ENCODE data around the gene CIAO2B.
"Not testable (repeated sequence)": the region's sequence is repeated elsewhere in the genome, so short reads cannot be mapped to it uniquely, and the experiment has no call there.

Gene CIAO2B

DNA sequence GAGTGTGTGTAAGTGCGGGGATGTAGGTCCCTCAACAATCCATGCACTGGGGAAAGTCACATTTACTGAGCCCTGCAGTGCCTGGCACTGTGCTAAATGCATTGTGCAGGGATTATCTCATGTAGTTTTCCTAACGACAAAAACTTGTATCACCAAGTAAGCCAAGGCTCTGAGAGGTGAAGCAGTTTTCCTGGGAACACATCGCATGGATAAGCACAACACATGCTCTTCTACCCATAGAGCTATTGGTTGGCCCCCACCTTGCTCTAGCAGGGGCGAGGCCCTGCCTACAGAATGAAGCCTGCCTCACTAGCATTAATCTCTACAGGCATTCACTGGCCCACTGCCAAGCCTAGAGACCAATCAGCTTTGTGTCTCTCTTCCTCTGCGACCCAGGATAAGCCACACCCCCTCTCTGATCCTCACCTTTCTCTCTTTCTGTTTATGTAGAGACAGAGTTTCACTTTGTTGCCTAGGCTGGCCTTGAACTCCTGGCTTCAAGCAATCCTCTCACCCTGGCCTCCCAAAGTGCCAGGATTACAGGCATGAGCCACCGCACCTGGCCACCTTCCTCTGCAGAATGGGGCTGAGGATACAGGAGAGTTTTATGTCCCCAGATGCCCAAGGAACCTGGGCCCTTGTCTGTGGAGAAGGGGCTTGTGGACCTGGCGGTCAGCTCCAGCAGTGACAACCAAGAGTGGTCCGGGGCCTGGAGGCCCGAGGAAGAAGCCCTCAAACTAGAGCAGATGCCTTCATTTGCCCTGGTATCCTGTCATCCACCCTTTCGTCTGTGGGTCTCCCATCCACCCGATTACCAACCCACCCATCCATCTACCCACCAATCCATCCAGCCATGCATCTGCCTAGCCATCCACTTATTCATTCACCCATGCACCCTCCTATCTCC, 28.3 kb downstream of the CIAO2B start:
- DNase-seq (ENCODE audit: low read depth in 2 of 2, low spot score in 1 of 2): no peak

DNA sequence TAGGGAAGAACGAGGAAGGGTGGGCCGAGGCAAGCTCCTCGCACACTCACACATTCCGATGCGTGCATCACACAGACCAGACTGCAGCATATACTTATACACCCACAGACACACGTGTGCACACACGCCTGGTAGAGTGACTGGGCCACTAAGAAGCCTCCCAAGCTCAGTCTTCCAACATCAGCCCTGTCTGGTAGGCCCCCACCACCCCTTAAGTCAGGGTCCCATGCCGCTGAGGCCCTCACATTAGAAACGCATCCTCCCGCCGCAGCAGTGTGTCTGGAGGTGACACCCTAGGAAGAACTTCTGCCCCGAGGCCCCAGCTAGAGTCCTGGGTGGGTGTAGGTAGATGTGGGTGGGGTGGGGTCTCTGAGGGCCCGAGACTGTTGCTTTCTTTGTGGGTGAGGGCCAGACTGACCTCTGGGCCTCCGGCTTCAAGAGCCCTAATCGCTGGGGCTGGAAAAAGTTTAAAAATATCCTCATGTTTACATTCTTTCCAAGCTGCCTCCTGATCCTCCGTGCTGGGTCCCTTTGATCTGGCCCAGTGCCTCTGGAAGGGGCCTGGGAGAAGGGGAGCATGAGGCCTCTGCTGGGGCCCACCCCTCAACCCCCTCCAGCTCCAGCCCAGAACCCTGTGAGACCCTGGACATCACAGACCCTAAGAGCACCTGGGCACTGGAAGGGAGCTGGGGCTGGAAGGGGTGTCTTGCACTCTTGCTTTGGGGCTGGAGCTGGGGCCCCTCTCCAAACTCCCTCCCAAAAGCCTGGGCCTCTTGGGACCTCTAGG, 29.2 kb downstream of the CIAO2B start:
- DNase-seq (ENCODE audit: low read depth in 2 of 2, low spot score in 1 of 2): no peak

DNA sequence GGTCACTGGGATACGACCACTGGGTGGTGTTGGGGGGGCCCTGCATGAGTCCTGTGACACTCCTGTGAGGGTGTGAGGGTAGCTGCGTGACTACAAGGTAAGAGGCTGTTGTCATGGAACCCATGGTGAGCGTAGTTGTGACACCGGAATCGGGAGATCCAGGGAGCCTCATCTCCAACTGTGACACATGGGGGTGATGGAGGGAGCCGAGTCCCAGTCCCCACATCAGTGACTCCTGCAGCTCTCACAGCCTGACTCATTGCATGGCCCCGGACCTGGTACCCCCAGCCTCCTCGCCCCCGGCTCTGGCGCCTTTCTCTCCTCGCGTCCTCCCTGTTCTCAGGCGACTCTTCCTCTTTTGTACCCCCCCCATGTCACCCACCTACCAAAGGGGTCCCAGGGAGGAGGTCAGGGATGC, 29.8 kb downstream of the CIAO2B start:
- no peak for DNase-seq (ENCODE audit: low read depth in 2 of 2, low spot score in 1 of 2)

DNA sequence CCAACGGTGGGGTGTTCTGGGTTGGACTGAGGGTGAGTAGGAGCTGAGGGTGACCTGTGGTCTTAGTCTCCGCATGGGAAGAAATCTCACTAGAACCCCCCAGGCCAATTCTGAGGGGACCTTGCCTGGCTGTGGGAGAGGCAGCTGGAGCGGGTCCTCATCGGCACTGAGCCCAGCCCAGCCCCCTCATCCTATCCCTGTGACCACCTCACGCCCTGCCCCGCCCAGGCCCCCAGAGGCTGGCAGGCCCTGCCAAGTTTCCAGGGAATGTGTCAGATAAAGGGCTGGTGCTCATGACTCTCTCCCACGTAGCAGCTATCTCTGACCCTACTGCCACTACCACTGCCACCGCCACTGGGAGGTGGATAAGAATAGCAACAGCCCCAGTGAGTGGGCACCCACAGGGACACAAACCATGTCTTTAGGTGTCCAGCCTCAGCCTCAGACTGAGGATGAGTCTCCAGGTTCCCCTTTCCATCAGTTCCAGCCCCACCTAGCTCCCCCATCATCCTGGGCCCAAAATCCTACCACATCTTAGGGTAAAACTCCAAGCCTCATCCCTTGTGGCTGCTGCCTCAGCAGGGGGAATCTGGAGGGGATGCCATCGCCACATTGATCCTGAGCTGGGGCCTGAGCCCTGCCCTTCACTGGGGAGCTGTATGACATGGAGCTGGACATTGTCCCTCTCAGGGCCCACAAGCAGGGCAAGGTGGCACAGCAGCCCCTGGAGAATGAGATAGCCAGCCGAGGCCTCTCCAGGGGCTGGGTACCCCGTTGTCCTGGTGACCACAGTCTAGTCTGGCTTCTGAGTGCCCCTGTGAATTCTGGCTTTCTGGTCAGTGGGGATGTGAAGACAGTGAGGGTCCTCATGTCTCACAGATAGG, 30.4 kb downstream of the CIAO2B start:
- no peak for DNase-seq (ENCODE audit: low read depth in 2 of 2, low spot score in 1 of 2)

DNA sequence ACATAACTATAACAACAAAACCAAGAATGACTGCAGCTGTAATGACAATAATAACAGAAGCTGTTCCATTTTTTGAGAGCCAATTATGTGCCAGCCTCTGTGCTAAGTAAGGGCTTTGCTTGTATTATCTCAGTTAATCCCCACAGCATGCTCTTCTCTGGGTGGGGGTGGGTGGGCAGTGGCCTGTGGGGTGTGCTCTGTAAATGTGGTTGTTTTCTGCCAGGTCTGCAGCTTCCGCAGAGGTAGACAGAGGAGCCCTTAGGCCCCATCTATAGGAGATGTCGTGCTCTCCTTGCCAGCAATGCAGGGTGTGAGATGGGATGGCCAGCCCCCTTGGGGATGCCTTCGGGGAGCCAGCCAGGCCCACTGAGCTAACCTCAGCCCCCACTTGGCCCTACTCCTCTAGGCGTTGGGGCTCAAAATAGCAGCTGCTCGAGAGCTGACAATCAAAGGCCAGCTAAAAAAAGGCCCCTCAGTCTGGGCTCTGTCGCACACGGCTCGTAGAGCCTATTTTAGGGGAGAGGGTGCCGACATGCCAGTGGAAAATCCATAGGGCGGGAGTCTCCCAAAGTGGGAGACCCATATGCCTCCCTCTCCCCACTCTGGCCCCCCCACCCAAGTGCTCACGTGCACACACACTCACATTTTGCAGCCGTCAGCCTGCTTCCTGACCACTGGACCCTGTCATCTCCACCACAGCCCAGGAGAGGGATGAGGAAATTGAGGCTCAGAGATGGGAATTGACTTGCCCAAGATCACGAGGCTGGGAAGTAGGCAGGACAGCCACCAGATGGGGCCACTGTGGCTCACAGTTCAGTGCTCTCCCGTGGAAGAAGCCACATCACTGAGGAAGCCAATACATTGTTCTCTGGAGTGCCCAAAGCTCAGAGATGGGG, 31.3 kb downstream of the CIAO2B start:
- DNase-seq (ENCODE audit: low read depth in 2 of 2, low spot score in 1 of 2): no peak

DNA sequence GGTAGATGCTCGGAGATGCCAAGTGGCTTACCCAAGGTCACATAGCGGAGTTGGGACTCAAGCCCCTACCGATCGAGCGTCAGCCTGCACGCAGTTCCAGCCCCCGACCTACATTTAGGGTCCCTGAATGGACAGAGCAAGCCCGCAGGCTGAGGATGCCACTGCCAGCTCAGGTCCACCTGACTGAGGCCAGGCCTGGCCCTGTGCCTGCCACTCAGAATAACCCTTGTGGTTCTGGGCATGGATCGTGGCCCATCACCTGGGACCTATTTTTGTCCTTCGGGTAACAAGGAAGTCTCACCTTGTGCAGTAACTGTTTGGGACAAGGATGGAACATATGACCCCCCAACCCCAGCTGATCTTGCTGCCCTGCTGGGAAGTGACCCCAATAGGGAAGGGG, 32.6 kb downstream of the CIAO2B start:
- DNase-seq (ENCODE audit: low read depth in 2 of 2, low spot score in 1 of 2): no peak

DNA sequence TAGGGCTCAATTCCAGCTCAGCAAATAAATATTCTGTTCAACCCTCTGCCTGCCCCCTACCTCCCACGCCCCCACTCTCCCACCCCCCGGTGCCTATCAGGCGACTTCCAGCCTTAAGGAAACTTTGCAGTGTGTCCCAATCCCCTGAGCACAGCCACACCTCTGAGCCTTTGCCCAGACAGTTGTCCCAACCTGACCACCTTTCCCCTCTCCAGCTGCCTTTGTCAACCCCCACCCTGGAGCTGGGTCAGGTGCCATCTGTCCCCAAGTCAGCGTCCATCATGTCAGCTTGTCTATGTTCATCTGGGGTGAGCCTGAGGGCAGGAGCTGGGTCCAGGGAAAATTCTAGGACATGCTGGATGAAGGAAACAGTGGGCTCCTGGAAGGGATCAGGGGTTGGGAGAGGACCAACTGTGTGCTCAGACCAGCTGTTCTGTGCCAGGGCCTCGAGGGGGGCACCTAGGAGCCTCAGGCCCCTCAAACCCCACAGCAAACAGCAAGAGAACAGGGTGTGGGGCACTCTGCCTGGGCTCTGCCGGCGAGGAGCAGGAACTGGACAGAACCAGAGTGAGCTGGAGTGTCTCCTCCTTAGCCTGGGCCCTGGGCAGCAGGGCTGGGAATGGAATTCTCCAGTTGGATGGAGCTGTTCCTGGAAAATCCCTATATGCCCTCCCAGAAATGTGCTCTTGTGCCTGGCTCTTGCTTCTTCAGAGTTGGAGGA, 33.3 kb downstream of the CIAO2B start:
- DNase-seq (ENCODE audit: low read depth in 2 of 2, low spot score in 1 of 2): no peak

DNA sequence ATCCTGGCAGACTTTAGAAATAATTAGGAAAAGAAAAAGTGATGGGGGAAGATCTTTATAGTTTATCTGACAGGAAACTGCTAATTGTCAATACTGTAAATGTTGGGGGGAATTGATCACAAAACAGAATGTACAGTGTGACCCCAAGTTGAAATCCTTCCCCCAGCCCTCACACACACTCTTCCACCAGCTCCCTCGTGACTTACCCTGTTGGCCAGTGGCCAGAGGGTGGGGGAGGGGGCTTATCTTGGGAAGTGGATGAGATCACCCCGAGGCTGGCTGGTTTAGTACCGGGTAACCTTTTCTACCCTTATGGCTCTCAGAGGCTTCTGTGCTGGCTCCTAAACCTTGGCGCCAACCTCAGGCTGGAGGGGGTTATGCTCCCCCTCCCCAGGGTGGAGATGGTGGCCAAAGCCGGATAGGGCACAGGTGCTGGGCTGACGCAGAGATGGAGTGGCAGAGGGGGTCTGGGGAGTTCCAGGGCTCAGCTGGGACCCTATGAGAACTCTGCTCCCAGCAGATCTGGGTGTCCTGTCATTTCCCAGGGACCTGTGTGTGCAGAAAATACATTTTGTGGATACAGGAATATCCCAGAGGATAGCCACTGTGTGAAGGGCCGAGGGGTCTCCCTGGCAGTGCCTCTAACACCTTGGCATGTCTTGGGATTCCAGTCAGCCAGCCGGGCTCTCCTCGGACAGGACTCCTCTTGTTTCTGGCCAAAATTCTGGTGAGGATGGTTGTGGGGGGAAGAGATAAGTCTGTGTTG, 34.1 kb downstream of the CIAO2B start:
- no peak for DNase-seq (ENCODE audit: low read depth in 2 of 2, low spot score in 1 of 2)

DNA sequence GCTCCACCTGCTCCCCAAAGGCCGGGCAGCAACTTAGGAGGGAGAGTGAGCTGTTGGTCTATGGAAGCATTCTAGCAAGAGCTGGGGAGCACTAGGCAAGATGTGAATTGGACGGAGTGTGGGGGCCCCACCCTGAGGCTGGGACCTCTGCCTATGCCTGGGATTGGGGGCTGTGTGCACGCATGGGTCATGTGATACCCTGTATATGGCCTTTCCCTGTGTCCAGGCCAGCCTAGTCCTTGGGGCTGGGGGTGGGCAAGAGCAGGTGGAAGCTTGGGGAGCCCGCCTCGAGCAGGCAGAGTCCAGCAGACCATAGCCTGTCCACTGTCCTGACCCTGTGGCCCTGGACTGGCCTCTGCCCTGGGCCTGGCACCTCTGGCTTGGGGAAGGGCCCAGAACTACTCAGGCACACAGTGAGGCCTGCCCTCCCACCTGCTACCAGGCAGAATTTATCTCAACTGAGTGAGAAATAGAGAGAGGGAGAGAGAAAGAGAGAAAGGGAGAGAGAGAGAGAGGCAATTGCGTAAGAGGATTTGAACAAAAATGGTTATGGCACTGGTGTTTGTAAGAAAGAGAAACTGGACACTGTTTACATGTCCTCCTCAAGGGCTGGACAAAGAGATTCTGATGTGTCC, 34.8 kb downstream of the CIAO2B start:
- DNase-seq (ENCODE audit: low read depth in 2 of 2, low spot score in 1 of 2): no peak

DNA sequence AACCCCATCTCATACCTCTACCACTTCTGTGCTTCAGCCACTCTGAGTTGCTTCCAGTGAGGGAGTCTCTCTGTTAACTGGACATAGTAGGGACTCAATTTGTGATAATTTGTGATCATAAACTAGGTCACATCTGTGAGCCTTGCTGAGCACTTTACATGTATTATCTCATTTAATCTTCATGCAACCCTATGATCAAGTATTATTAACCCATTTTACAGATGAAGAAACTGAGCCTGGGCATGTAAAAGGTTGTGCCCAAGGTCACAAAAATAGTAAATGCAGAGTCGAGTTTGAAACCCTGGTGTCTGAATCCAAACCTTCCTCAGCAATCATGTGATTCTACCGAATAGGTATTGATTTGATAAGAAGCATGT, 35.3 kb downstream of the CIAO2B start:
- no peak for DNase-seq (ENCODE audit: low read depth in 2 of 2, low spot score in 1 of 2)

DNA sequence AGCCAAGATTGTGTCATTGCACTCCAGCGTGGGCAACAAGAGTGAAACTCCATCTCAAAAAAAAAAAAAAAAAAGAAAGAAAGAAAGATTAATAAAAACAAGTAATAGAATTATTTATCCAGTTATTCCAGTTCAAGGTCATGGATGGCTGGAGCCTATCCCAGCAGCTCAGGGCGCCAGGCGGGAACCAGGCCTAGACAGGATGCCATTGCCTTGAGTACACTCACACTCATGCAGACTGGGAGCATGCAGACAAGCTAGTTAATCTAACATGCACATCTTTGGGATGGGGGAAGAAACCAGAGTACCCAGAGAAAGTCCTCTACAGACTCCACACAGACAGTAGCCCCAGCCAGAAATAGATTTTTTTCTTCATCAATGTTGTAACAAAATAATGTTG, 36.0 kb downstream of the CIAO2B start:
- DNase-seq (ENCODE audit: low read depth in 2 of 2, low spot score in 1 of 2): no peak

DNA sequence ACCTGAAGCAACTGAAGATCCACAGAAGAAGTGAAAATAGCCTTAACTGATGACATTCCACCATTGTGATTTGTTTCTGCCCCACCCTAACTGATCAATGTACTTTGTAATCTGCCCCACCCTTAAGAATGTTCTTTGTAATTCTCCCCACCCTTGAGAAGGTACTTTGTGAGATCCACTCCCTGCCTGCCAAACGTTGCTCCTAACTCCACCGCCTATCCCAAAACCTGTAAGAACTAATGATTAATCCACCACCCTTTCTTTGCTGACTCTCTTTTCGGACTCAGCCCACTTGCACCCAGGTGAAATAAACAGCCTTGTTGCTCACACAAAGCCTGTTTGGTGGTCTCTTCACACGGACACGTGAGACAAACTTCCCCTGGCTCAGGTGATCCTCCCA, 37.5 kb downstream of the CIAO2B start:
- DNase-seq (ENCODE audit: low read depth in 2 of 2, low spot score in 1 of 2): not testable (repeated sequence)

DNA sequence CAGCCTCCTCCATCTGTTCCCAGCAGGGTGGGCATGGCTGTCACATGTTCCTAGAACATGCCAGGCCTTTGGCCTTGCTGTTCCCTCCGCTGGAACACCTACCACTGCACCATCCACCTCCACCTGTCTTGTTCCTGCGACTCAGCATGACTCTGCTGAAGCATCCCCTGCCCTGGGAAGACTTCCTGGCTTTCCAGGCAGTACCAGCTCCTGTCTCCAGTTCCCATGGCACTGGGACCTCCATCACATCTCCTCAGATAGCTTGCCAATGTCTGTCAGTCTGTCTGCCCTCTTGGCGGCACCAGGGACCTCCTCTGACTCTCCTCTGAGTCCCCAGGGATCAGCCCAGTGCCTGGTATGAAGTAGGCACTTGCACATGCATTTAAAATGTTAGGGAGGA, 38.2 kb downstream of the CIAO2B start:
- no peak for DNase-seq (ENCODE audit: low read depth in 2 of 2, low spot score in 1 of 2)

DNA sequence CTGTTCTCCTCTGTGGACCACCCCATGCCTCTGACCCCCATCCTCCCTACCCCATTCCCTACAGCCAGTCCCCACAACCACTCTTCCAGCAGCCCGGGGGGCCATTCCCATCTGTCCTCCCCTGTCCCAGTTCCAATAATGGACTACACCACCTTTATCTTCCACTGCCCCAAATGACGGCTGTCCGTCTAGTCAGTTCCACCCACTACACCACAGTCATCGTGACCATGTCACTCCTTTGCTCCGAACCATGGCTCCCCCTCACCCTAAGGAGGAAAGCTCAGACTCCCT, 38.6 kb downstream of the CIAO2B start:
- no peak for DNase-seq (ENCODE audit: low read depth in 2 of 2, low spot score in 1 of 2)

DNA sequence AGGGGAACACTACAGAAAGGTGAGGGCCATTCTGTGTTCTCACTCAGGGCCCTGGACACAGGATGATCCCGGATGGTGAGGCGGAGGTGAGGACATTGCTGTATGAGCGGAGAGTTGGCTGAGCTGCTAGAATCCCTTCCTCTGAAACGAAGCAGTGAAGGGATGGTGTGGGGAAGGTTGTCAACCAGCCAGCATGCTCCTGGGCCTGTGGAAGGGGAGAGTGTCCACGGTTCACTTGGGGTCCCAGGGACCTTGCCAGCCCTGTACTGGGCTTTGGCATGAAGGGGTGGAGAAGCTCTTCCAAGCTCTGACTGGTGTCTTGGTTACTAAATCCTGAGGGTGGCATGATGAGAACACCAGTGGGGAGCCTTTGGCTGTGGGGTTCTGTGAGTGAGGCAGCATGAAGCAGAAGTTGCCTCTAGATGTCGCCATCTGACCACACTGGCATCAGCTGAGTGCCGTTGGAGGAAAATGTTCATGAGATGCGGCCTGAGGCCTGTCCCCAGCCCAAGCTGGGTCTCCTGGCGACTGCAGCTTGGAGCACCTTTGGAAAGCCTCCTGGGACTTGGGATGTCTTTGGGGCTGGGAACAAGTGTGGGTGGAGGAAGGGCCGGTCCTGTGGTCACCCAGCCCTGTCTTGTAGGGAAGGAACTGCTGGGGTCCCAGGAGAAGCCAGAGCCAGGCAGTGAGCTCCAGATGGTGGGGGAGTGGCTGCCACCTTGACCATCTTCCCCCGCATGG, 39.1 kb downstream of the CIAO2B start:
- no peak for DNase-seq (ENCODE audit: low read depth in 2 of 2, low spot score in 1 of 2)

DNA sequence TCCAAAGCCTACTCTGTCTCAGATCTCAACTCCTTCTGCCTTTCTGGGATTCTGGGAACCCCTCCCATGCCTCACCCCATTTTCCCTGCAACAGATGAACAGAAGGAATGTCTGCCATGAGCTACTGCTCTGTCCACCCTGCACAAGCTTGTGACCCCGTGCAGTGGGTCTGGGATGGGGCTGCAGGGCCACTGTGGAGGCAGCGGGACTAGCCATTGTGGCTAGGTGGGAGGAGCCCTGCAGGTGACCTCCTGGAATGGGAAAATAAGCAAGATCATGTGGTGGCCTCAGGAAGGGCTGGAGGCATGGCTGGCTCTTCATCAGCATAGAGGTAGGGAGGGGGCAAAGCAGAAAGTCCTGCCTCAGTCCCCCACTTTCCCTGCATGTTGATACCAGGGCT, 40.1 kb downstream of the CIAO2B start:
- DNase-seq (ENCODE audit: low read depth in 2 of 2, low spot score in 1 of 2): no peak

DNA sequence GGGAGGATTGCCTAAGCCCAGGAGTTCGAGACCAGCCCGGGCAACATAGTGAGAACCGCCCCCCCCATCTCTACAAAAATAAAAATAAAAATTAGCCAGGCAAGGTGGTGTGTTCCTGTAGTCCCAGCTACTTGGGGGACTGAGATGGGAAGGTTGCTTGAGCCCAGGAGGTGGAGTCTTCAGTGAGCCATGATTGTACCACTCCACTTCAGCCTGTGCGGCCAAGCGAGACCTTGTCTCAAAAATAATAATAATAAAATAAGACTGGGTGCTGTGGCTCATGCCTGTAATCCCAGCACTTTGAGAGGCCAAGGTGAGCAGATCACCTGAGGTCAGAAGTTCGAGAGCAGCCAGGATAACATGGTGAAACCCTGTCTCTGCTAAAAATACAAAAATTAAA, 42.4 kb downstream of the CIAO2B start:
- no peak for DNase-seq (ENCODE audit: low read depth in 2 of 2, low spot score in 1 of 2)

DNA sequence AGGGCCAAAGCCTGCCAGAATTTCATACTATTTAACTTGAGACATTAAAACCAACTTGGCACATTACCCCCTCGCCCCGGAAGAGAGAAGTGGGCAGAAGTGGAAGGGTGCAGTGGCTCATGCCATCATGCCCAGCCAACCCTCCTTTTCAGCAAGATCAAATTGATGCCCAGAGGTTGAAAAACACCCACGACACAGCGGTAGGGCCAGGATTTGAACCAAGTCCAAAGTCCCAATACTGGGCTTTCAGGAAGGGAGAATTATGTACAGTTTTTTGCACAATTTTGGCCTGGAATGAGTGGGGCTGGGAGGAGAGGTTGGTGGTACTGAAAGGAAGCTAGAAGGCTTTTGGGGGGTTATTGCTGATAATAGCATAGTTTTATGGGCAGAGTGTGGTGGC, 42.8 kb downstream of the CIAO2B start:
- DNase-seq (ENCODE audit: low read depth in 2 of 2, low spot score in 1 of 2): no peak

All from stimulated activated CD8-positive, alpha-beta memory T cell treated with anti-CD3 and anti-CD28 coated beads, Interleukin-4, amount 100 ng/mL, for 1 hour (primary cell).